Mammary epithelial cell (primary cell): ENCODE results near the gene SLC16A4.

Experiments used
- CTCF ChIP-seq, 2 donors: IDR thresholded peaks in 1 of 2; conservative IDR thresholded peaks in 1 of 2; 2 replicates each; pipeline ENCODE4 v1.5.1; 2011 to 2012; ENCODE audit warnings: inconsistent platforms in 2 of 2, low read length in 2 of 2, mild to moderate bottlenecking in 2 of 2, control low read depth in 1 of 2, low read depth in 1 of 2; ENCODE audit not compliant: insufficient read depth in 1 of 2; ENCODE audit errors: extremely low read depth in 1 of 2
- EZH2 ChIP-seq: IDR thresholded peaks from 2 replicates; pipeline ENCODE4 v1.6.1; 2012; ENCODE audit warnings: low read length, inconsistent platforms, borderline replicate concordance

DNA sequence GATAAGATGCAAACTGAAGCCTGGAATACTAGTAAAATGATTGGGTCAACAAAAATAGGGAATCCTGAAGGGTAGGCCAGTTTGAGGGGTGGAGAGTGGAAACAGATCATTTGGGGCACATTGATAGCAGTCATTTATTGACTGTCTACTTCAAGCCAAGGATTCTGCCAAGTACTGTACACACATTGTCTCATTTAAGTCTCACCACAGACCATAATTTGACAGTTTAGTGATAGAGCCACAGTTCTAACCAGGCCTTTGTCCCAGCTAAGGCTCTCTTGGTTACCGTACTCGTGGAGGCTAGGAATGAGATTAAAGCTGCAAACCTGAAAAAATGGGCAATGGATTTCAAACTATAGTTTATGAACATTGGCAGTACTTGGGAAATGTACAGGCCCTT, 40.5 kb downstream of the SLC16A4 start:
- TF ChIP-seq CTCF (conservative IDR thresholded peaks at IDR 0.05 in 1 of 2, IDR thresholded peaks at IDR 0.05 in 1 of 2; ENCODE audit: extremely low read depth in 1 of 2, insufficient read depth in 1 of 2, low read depth in 1 of 2, low read length in 2 of 2): no peak
- no peak for TF ChIP-seq EZH2
